Loucy (cell line): ENCODE measurements around the gene NUDT9.

Experiments used
- EZH2phosphoT487 ChIP-seq: fragments of 200-600 bp; IDR thresholded peaks from 2 replicates; pipeline ENCODE4 v1.6.1; 2018; ENCODE audit warnings: antibody characterized with exemption, mild to moderate bottlenecking, moderate library complexity, borderline replicate concordance
- TF ChIP-seq, protein P1 (sequence below): fragments of 200-600 bp; sonication (generic); conservative IDR thresholded peaks from 2 replicates; pipeline ENCODE4 v1.5.1; 2014; ENCODE audit warnings: mild to moderate bottlenecking, antibody characterized with exemption, low read length

DNA sequence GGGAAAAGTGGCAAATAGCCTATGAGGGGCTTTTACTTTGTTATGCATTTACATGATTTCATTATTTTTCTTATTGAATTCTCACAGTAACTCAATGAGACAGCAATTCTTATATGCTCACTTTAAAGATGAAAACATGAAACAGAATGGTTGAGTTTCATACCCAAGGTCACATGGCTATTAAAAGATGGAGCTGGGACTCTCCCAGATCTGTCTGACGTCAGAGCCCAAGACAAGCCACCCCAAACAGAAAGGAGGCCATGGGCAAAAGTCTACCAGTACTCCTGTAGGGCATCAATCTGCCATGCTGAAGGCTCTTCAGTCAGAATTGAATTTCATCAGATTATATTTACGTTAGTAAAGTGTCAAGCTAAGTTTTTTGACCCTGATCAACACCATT, 44.6 kb upstream of the NUDT9 start:
- TF ChIP-seq, protein P1, sequence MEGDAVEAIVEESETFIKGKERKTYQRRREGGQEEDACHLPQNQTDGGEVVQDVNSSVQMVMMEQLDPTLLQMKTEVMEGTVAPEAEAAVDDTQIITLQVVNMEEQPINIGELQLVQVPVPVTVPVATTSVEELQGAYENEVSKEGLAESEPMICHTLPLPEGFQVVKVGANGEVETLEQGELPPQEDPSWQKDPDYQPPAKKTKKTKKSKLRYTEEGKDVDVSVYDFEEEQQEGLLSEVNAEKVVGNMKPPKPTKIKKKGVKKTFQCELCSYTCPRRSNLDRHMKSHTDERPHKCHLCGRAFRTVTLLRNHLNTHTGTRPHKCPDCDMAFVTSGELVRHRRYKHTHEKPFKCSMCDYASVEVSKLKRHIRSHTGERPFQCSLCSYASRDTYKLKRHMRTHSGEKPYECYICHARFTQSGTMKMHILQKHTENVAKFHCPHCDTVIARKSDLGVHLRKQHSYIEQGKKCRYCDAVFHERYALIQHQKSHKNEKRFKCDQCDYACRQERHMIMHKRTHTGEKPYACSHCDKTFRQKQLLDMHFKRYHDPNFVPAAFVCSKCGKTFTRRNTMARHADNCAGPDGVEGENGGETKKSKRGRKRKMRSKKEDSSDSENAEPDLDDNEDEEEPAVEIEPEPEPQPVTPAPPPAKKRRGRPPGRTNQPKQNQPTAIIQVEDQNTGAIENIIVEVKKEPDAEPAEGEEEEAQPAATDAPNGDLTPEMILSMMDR, result no peak
- no peak for TF ChIP-seq EZH2phosphoT487
